Measurements from ENCODE around the gene EVC. TPM values are rescaled to one million over a fixed set of nuclear protein-coding genes. Genes with fewer than 3 reads are reported as not detected.

EVC gene
- total and polyA plus RNA-seq, 4 donors = 2.9 to 40.8 (median 13.6) TPM

DNA sequence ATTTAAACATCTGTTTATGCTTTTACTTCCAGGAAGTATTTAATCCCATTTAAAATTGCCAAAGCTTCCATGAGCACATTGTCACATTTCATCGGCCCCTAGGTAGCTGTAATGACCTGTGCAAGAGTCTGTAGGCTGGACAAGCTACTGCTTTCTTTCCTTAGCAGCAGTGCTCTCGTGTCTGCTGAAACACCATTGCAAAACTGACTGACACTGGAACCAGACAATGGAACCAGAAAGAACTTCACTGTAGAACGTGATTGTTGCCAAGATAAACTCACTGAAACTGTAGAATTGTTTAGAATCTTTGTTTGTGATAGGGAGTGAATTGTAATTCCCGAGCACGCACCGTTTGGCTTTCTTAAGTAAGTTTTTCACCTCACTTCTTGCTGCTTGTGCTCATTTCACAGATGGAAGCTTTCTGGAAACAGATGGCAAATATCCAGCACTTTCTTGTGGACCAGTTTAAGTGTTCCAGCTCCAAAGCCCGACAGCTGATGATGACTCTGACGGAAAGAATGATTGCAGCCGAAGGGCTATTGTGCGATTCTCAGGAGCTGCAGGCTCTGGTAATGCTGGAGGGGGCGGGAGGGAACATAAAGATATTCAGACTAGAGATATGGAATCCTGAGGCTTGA lies 36.9 kb downstream of the EVC start:
- ATAC-seq (ENCODE audit: insufficient read depth, low FRiP score) (no peak), DNase-seq (peak in 2 of 3 donors; percentile 51 to 93)
- Histone ChIP-seq H3K9me3 (ENCODE audit: control insufficient read depth in 4 of 4, insufficient read depth in 3 of 4, low read length in 3 of 4) (no peaks in the 10 kb centered on the region), H3K27me3 (ENCODE audit: control insufficient read depth in 3 of 3, insufficient read depth in 3 of 3, low read length in 2 of 3) (no peaks in the 10 kb centered on the region), H3K9ac (ENCODE audit: insufficient read depth in 1 of 2, low read length in 2 of 2) (no peak overlapping the region), H3K27ac (ENCODE audit: low read depth in 1 of 2, low read length in 1 of 2) (no peak overlapping the region), H3K4me3 (no peak overlapping the region), H3K36me3 (ENCODE audit: control insufficient read depth in 4 of 4, insufficient read depth in 4 of 4, low read length in 4 of 4) (peaks cover 0 to 33% (median 13%) of the 10 kb centered on the region in 4 donors), H3K4me1 (ENCODE audit: control insufficient read depth in 5 of 5, insufficient read depth in 5 of 5, low read length in 5 of 5) (peaks cover 0 to 39% (median 0%) of the 10 kb centered on the region in 5 donors)
- 65 to 71% methylated on average over 11 of the region's 11 CpGs for WGBS, 2 donors
- TF ChIP-seq, protein P1, sequence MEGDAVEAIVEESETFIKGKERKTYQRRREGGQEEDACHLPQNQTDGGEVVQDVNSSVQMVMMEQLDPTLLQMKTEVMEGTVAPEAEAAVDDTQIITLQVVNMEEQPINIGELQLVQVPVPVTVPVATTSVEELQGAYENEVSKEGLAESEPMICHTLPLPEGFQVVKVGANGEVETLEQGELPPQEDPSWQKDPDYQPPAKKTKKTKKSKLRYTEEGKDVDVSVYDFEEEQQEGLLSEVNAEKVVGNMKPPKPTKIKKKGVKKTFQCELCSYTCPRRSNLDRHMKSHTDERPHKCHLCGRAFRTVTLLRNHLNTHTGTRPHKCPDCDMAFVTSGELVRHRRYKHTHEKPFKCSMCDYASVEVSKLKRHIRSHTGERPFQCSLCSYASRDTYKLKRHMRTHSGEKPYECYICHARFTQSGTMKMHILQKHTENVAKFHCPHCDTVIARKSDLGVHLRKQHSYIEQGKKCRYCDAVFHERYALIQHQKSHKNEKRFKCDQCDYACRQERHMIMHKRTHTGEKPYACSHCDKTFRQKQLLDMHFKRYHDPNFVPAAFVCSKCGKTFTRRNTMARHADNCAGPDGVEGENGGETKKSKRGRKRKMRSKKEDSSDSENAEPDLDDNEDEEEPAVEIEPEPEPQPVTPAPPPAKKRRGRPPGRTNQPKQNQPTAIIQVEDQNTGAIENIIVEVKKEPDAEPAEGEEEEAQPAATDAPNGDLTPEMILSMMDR (IDR thresholded peaks at IDR 0.05; ENCODE audit: control extremely low read depth, extremely low read depth) = no peak

DNA sequence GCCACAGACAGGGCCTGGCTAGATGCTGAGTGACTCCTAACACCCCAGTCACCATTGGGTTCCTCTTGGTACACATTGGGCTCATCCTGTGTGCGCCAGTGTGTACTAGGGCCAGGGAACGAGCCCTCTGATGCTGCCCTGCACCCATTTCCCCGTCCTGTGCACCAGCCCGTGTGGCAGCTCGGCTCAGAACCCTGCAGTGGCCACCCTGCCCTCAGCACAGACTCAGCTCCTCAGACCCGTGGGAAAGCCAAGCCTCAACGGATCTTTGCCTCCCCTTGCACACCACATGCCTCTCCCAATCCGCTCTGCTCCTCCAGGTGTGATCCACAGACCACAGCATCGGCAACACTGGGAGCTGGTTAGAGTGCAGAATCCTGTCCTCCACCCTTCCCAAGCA lies 38.6 kb downstream of the EVC start:
- Histone ChIP-seq H3K27me3 (ENCODE audit: control insufficient read depth in 3 of 3, insufficient read depth in 3 of 3, low read length in 2 of 3) (no peaks in the 10 kb centered on the region), H3K4me1 (ENCODE audit: control insufficient read depth in 5 of 5, insufficient read depth in 5 of 5, low read length in 5 of 5) (peaks cover 0 to 39% (median 0%) of the 10 kb centered on the region in 5 donors), H3K9ac (ENCODE audit: insufficient read depth in 1 of 2, low read length in 2 of 2) (no peak overlapping the region), H3K4me3 (no peak overlapping the region), H3K9me3 (ENCODE audit: control insufficient read depth in 4 of 4, insufficient read depth in 3 of 4, low read length in 3 of 4) (no peaks in the 10 kb centered on the region), H3K27ac (ENCODE audit: low read depth in 1 of 2, low read length in 1 of 2) (no peak overlapping the region), H3K36me3 (ENCODE audit: control insufficient read depth in 4 of 4, insufficient read depth in 4 of 4, low read length in 4 of 4) (peaks cover 0 to 29% (median 11%) of the 10 kb centered on the region in 4 donors)
- 90% methylated on average over 9 of the region's 9 CpGs for WGBS, 2 donors
- TF ChIP-seq, protein P1 (IDR thresholded peaks at IDR 0.05; ENCODE audit: control extremely low read depth, extremely low read depth) = no peak
- DNase-seq = no peak
- ATAC-seq (ENCODE audit: insufficient read depth, low FRiP score) = no peak

DNA sequence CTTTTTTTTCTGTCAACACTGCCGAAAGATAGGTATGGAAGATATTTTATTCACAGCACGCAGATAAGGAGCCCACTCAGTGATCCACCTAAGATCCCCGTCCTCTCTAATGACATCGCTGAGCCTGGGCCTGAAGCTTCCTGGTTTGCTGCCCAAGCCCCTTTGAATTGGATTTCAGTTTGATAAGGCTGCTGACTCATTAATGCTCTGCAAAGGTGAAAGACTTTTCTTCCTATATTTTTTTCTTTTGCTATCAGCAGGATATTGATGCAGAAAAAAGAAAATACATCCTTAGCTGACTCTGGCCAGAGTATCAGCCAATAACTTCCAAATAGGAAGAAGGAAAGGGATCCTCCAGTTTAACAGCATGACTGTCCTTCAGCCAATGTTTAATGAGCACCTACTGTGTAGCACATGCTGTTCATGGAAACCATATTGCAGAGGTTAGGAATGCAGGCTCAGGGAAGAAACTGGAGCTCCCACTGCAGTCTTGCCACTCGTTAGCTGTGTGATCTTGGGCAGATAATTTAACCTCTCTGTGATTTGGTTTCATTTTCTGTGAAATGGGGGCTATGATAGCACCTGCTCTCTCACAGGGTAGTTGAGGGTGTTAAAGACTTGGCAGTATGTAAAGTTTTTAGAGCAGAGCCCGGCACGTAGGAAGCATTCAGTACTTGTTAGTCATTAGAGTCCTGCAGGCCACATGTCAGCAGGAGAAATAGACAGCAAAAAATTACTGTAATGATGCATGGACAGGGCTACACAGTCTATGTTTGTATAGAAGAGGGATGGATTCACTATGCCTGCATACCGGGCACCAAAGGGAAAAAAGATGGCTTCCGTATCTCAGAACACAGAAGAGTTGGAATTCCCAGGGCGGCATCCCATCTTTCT lies 39.3 kb downstream of the EVC start:
- DNase-seq (no peak), ATAC-seq (ENCODE audit: insufficient read depth, low FRiP score) (no peak)
- WGBS, 2 donors = 90 to 92% methylated on average over 10 of the region's 10 CpGs
- H3K9me3 ChIP-seq (ENCODE audit: control insufficient read depth in 4 of 4, insufficient read depth in 3 of 4, low read length in 3 of 4) = no peaks in the 10 kb centered on the region
- H3K27me3 ChIP-seq (ENCODE audit: control insufficient read depth in 3 of 3, insufficient read depth in 3 of 3, low read length in 2 of 3) = no peaks in the 10 kb centered on the region
- no peak overlapping the region for H3K9ac ChIP-seq (ENCODE audit: insufficient read depth in 1 of 2, low read length in 2 of 2)
- TF ChIP-seq, protein P1 (IDR thresholded peaks at IDR 0.05; ENCODE audit: control extremely low read depth, extremely low read depth) = no peak
- no peak overlapping the region for H3K27ac ChIP-seq (ENCODE audit: low read depth in 1 of 2, low read length in 1 of 2)
- H3K36me3 ChIP-seq (ENCODE audit: control insufficient read depth in 4 of 4, insufficient read depth in 4 of 4, low read length in 4 of 4) = peaks cover 0 to 30% (median 13%) of the 10 kb centered on the region in 4 donors
- H3K4me1 ChIP-seq (ENCODE audit: control insufficient read depth in 5 of 5, insufficient read depth in 5 of 5, low read length in 5 of 5) = peaks cover 0 to 39% (median 0%) of the 10 kb centered on the region in 5 donors
- no peak overlapping the region for H3K4me3 ChIP-seq

Measured in lung (tissue), 12 donors.